A172 (cell line): ENCODE measurements around the gene POLRMT. TPM values are rescaled to one million over a fixed set of nuclear protein-coding genes. Genes with fewer than 3 reads are reported as not detected.
"Not testable (repeated sequence)": the region's sequence is repeated elsewhere in the genome, so short reads cannot be mapped to it uniquely, and the experiment has no call there.

Source experiments
- DNase-seq: peaks from one replicate; pipeline ENCODE4 v3.0.0-alpha.2; 2015; ENCODE audit warnings: low spot score
- total RNA-seq: library from RNA; depleted of rRNA; stranded (reverse); fragments of >200 nt; shearing (Covaris generic); gene quantifications from 2 replicates; pipeline ENCODE4 v1.2.3, GENCODE V29; 2014

POLRMT gene
- total RNA-seq, 1 experiment from 2014 or later, result 58.4 TPM

- no peak for DNase-seq
Observed at GRCh38 chr19:628168-628567, 5.2 kb downstream of the POLRMT start.

DNA sequence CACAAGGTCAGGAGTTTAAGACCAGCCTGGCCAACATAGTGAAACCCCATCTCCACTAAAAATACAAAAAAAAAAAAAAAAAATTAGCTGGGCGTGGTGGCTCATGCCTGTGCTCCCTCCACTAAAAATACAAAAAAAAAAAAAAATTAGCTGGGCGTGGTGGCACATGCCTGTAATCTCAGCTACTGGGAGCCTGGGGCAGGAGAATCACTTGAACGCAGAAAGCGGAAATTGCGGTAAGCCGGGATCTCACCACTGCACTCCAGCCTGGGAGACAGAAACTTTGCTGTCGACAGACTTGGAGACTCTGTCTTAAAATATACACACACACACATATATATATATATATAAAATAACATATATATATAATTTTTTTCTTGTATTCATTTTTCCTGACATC, 6.8 kb downstream of the POLRMT start:
- not testable (repeated sequence) for DNase-seq

DNA sequence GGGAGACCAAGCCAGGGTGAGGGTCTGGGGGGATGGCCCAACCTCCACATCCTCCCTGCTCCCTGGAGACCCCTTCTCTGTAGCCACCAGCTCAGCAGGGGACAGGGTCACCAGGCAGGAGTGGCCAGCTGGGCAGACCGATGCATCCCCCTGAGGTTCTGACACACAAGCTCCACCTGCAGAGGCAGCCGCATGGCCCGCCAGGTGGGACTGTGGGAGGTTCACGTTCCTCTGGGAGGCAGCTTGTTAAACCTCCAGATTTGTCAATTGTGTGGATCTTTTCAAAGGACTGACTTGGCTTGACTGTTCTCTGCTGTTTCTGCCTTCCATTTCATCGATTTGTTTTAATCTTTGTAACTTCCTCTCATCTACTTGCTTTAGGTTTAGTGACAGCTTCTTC, 8.1 kb downstream of the POLRMT start:
- no peak for DNase-seq

GRCh38 chr19:624433-625109, 8.8 kb downstream of the POLRMT start:
- no peak for DNase-seq

DNA sequence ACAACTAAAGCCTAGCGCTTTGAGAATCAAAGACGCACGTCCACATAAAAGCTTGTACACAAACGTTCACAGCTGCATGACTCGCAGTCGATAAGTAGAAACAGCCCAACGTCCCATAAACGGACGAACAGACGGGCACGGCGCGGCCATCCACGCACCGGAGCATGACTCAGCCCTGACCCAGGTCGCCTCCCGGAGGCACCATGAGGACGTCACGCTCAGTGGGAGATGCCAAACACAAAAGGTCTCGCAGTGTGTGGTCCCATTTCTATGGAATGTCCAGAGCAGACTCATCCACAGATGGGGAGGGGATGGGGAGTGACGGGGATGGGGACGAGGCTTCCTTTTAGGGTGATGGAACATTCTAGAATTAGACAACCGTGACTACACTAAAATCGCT, 9.4 kb downstream of the POLRMT start:
- DNase-seq, result peak; percentile 93

- no peak for DNase-seq
Observed at GRCh38 chr19:623175-623916, 10.0 kb downstream of the POLRMT start.

- DNase-seq, result no peak
Observed at GRCh38 chr19:622666-623065, 10.7 kb downstream of the POLRMT start.

GRCh38 chr19:621819-622218, 11.5 kb downstream of the POLRMT start:
- DNase-seq, result no peak

- not testable (repeated sequence) for DNase-seq
Observed at GRCh38 chr19:621191-621590, 12.1 kb downstream of the POLRMT start.

DNA sequence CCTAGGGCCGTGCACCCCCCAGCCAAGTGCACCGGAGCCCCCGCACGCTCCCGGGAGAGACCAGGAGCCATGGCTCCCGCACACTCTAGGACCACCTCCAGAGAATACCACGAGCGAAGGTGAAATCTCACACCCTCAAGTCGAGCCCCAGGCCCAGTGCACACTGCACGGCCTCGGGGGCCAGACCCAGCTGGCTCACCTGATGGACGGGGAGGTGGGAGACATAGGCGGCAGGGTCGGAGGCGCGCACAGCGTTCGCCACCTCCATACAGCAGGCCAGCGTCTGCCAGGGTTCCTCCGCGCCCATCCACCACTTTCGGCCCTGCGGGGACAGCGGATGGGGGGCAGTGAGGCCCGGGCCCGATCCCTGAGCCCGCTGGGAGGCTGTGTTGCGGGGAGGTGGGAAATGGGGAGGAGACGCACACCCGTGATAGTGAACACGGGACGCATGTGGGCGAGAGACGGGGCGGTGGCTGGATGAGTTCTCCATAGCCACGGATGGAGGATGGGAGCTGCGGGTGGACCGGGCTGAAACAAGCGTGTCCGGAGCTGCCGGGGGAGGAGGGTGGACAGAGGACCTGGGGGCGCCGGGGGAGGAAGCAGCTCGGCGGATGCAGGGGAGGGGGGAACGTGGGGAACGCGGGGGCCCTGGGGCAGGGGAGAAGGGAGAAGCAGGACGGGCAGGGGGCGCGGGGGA, 13.0 kb downstream of the POLRMT start:
- no peak for DNase-seq

GRCh38 chr19:619286-620002, 13.9 kb downstream of the POLRMT start:
- DNase-seq, result no peak

- DNase-seq, result no peak
Observed at GRCh38 chr19:618674-619285, 14.6 kb downstream of the POLRMT start.

GRCh38 chr19:618247-618619, 15.1 kb downstream of the POLRMT start:
- DNase-seq, result no peak

- DNase-seq, result no peak
Observed at GRCh38 chr19:617551-618246, 15.6 kb downstream of the POLRMT start.

DNA sequence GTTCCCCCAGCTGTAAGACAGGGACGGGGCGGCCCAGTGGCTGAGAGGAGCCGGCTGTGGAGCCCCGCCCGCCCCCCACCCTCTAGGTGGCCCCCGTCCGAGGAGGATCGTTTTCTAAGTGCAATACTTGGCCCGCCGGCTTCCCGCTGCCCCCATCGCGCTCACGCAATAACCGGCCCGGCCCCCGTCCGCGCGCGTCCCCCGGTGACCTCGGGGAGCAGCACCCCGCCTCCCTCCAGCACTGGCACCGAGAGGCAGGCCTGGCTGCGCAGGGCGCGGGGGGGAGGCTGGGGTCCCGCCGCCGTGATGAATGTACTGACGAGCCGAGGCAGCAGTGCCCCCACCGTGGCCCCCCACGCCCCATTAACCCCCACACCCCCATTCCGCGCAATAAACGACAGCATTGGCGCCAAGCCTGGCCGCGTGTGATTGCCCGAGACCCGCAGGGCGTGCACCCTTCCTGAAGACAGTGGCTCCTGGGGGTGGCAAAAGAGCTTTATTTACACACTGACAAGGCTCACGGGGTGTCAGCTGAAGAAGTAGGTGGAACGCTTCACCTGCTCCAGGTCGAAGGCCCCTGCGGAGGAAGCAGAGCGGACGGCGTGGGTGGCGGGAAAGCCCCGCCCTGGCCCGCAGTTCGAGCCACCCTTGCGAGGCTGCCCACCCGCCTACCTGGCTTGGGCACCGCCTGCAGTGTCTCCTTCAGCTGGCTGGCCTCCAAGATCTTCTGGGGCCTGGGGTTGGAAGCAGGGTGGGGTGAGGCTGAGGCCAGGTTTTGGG, 16.4 kb downstream of the POLRMT start:
- DNase-seq, result no peak

- DNase-seq, result no peak
Observed at GRCh38 chr19:616062-616700, 17.2 kb downstream of the POLRMT start.

GRCh38 chr19:615619-616018, 17.7 kb downstream of the POLRMT start:
- DNase-seq, result no peak

GRCh38 chr19:613732-614567, 19.4 kb downstream of the POLRMT start:
- no peak for DNase-seq

GRCh38 chr19:612941-613340, 20.4 kb downstream of the POLRMT start:
- no peak for DNase-seq
